Measurements from ENCODE around the gene MGAT5.
"Not testable (repeated sequence)": the region's sequence is repeated elsewhere in the genome, so short reads cannot be mapped to it uniquely, and the experiment has no call there.

Gene MGAT5

GRCh38 chr2:134289225-134289624 is 35.4 kb downstream of the MGAT5 start:
- peaks cover 3% of the 10 kb centered on the region for H3K4me1 ChIP-seq (ENCODE audit: control insufficient read depth, insufficient read depth, low read length)
- no peaks in the 10 kb centered on the region for H3K9me3 ChIP-seq (ENCODE audit: control insufficient read depth in 2 of 2, low read length in 2 of 2)
- H3K27ac ChIP-seq (ENCODE audit: low read length) = no peak overlapping the region
- H3K4me3 ChIP-seq (ENCODE audit: low read length in 2 of 2) = no peak overlapping the region
- no peak overlapping the region for H3K9ac ChIP-seq (ENCODE audit: low read length in 2 of 2)
- no peaks in the 10 kb centered on the region for H3K27me3 ChIP-seq (ENCODE audit: control insufficient read depth in 1 of 2, insufficient read depth in 2 of 2, low read length in 2 of 2)
- H3K36me3 ChIP-seq (ENCODE audit: control insufficient read depth in 2 of 2, insufficient read depth in 2 of 2, low read length in 2 of 2) = no peaks in the 10 kb centered on the region

- Histone ChIP-seq H3K4me3 (ENCODE audit: low read length in 2 of 2) (no peak overlapping the region), H3K9me3 (ENCODE audit: control insufficient read depth in 2 of 2, low read length in 2 of 2) (no peaks in the 10 kb centered on the region), H3K27me3 (ENCODE audit: control insufficient read depth in 1 of 2, insufficient read depth in 2 of 2, low read length in 2 of 2) (no peaks in the 10 kb centered on the region), H3K4me1 (ENCODE audit: control insufficient read depth, insufficient read depth, low read length) (peaks cover 3% of the 10 kb centered on the region), H3K9ac (ENCODE audit: low read length in 2 of 2) (no peak overlapping the region), H3K27ac (ENCODE audit: low read length) (no peak overlapping the region), H3K36me3 (ENCODE audit: control insufficient read depth in 2 of 2, insufficient read depth in 2 of 2, low read length in 2 of 2) (no peaks in the 10 kb centered on the region)
Observed at GRCh38 chr2:134290358-134290757, 36.5 kb downstream of the MGAT5 start.

- Histone ChIP-seq H3K27ac (ENCODE audit: low read length) (no peak overlapping the region), H3K4me3 (ENCODE audit: low read length in 2 of 2) (no peak overlapping the region), H3K9ac (ENCODE audit: low read length in 2 of 2) (no peak overlapping the region), H3K9me3 (ENCODE audit: control insufficient read depth in 2 of 2, low read length in 2 of 2) (no peaks in the 10 kb centered on the region), H3K36me3 (ENCODE audit: control insufficient read depth in 2 of 2, insufficient read depth in 2 of 2, low read length in 2 of 2) (no peaks in the 10 kb centered on the region), H3K4me1 (ENCODE audit: control insufficient read depth, insufficient read depth, low read length) (no peaks in the 10 kb centered on the region), H3K27me3 (ENCODE audit: control insufficient read depth in 1 of 2, insufficient read depth in 2 of 2, low read length in 2 of 2) (no peaks in the 10 kb centered on the region)
Observed at GRCh38 chr2:134292514-134292913, 38.6 kb downstream of the MGAT5 start.

DNA sequence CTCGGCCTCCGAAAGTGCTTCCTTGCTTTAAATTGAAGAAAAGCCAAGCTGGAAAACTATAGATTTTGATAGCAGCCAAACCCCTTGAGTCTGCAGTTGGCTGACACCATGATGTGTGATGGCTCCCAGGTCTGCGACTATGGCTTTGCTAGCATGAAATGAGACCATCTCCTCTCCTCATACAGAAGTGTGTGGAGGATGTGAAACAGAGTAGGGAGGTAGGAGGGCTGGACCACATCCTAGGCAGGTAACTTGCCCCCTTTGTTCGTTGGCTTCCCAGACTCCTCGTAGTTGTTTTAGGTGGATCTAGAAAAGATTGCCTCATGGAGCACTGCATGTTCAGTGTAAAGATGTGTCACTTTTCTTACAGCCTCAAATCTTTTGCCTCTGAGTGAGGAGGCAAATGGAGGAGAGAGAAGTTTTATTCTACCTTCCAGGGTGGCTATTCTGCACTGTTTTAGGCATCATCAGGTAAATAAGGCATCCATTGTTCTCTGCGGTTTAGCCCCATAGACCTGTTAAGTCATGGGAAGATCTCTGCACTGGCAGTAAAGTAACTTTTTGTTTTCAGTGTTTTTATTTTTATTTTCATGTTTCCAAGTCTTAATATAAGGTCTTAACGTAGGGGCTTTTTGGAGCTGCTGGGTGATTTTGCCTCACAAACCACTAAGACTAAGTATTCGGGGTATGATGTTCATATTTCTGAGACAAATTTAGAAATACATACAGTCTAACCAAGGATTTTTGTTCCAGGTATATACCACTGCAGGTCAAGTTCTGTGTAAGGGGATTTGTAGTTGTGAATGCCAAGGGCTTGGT is 40.1 kb downstream of the MGAT5 start:
- Histone ChIP-seq H3K4me3 (ENCODE audit: low read length in 2 of 2) (no peak overlapping the region), H3K27ac (ENCODE audit: low read length) (no peak overlapping the region), H3K36me3 (ENCODE audit: control insufficient read depth in 2 of 2, insufficient read depth in 2 of 2, low read length in 2 of 2) (no peaks in the 10 kb centered on the region), H3K9ac (ENCODE audit: low read length in 2 of 2) (no peak overlapping the region), H3K4me1 (ENCODE audit: control insufficient read depth, insufficient read depth, low read length) (no peaks in the 10 kb centered on the region), H3K9me3 (ENCODE audit: control insufficient read depth in 2 of 2, low read length in 2 of 2) (no peaks in the 10 kb centered on the region), H3K27me3 (ENCODE audit: control insufficient read depth in 1 of 2, insufficient read depth in 2 of 2, low read length in 2 of 2) (no peaks in the 10 kb centered on the region)

GRCh38 chr2:134294598-134294997 is 40.7 kb downstream of the MGAT5 start:
- not testable (repeated sequence) for H3K9me3 ChIP-seq (ENCODE audit: control insufficient read depth in 2 of 2, low read length in 2 of 2); H3K27me3 ChIP-seq (ENCODE audit: control insufficient read depth in 1 of 2, insufficient read depth in 2 of 2, low read length in 2 of 2); H3K4me3 ChIP-seq (ENCODE audit: low read length in 2 of 2); H3K36me3 ChIP-seq (ENCODE audit: control insufficient read depth in 2 of 2, insufficient read depth in 2 of 2, low read length in 2 of 2); H3K27ac ChIP-seq (ENCODE audit: low read length); H3K9ac ChIP-seq (ENCODE audit: low read length in 2 of 2); H3K4me1 ChIP-seq (ENCODE audit: control insufficient read depth, insufficient read depth, low read length)

DNA sequence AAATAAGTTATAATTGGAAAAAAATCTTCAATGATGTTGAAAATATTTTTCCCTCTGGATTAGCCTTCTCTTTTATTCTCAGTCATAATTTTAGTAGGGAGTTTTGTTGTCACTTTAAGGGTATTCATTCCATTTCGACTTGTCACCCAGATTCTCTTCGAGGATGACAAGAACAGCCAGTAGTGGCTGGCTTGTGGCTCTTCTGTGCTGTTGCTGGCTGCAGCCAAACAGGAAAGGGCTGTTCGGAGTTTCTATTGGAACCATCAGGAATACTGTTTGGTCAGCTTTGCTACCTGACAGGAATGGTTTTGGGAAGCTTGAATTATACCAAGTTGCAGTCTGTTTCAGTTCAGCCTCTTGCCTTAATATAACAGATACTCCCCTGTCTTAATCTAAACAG is 41.6 kb downstream of the MGAT5 start:
- Histone ChIP-seq H3K4me3 (ENCODE audit: low read length in 2 of 2) (no peak overlapping the region), H3K27me3 (ENCODE audit: control insufficient read depth in 1 of 2, insufficient read depth in 2 of 2, low read length in 2 of 2) (no peaks in the 10 kb centered on the region), H3K9ac (ENCODE audit: low read length in 2 of 2) (no peak overlapping the region), H3K4me1 (ENCODE audit: control insufficient read depth, insufficient read depth, low read length) (no peaks in the 10 kb centered on the region), H3K27ac (ENCODE audit: low read length) (no peak overlapping the region), H3K9me3 (ENCODE audit: control insufficient read depth in 2 of 2, low read length in 2 of 2) (no peaks in the 10 kb centered on the region), H3K36me3 (ENCODE audit: control insufficient read depth in 2 of 2, insufficient read depth in 2 of 2, low read length in 2 of 2) (no peaks in the 10 kb centered on the region)

GRCh38 chr2:134296301-134296700 is 42.4 kb downstream of the MGAT5 start:
- H3K36me3 ChIP-seq (ENCODE audit: control insufficient read depth in 2 of 2, insufficient read depth in 2 of 2, low read length in 2 of 2) = no peaks in the 10 kb centered on the region
- no peaks in the 10 kb centered on the region for H3K9me3 ChIP-seq (ENCODE audit: control insufficient read depth in 2 of 2, low read length in 2 of 2)
- H3K4me3 ChIP-seq (ENCODE audit: low read length in 2 of 2) = no peak overlapping the region
- no peak overlapping the region for H3K9ac ChIP-seq (ENCODE audit: low read length in 2 of 2)
- peaks cover under 1% of the 10 kb centered on the region for H3K4me1 ChIP-seq (ENCODE audit: control insufficient read depth, insufficient read depth, low read length)
- H3K27me3 ChIP-seq (ENCODE audit: control insufficient read depth in 1 of 2, insufficient read depth in 2 of 2, low read length in 2 of 2) = no peaks in the 10 kb centered on the region
- H3K27ac ChIP-seq (ENCODE audit: low read length) = no peak overlapping the region

DNA sequence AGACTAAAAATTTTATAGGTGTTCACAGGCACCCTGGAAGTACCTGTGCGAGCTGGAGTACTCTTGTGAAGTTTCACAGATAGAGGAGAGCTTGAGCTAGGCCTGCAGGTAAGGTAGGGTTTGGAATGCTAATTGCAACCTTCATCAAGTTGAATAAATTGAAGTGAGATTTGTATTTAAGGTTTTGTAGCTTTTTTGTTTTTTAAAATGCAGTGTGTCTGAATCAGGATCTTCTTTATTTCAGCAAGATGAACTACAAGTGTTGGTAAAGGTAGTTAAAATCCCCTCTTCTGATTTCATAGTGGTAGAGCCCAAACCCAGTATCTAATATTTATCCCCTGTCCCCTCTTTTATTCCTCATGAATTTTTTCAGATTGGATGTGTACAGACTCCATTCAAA is 45.5 kb downstream of the MGAT5 start:
- Histone ChIP-seq H3K27ac (ENCODE audit: low read length) (no peak overlapping the region), H3K9me3 (ENCODE audit: control insufficient read depth in 2 of 2, low read length in 2 of 2) (no peaks in the 10 kb centered on the region), H3K27me3 (ENCODE audit: control insufficient read depth in 1 of 2, insufficient read depth in 2 of 2, low read length in 2 of 2) (no peaks in the 10 kb centered on the region), H3K36me3 (ENCODE audit: control insufficient read depth in 2 of 2, insufficient read depth in 2 of 2, low read length in 2 of 2) (no peaks in the 10 kb centered on the region), H3K4me3 (ENCODE audit: low read length in 2 of 2) (no peak overlapping the region), H3K4me1 (ENCODE audit: control insufficient read depth, insufficient read depth, low read length) (peaks cover 4% of the 10 kb centered on the region), H3K9ac (ENCODE audit: low read length in 2 of 2) (no peak overlapping the region)

DNA sequence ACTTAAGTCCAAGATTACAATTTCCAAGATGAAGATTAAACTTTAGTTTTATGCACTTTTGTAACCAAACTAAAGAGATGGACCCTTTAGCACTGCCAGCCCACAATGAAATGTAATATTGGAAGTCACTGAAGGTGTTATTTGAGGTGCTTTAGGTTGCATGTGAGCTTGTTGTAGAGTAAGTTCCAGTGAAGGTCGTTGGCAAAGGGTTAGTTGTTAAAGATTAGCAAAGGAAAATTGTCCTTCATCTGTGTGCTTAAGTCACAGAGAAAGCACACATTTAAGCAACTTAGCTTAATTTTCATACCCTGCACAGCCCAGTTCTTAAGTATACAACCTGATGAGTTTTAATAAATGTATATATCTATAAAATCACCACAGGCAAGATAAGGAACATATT is 46.7 kb downstream of the MGAT5 start:
- no peaks in the 10 kb centered on the region for H3K36me3 ChIP-seq (ENCODE audit: control insufficient read depth in 2 of 2, insufficient read depth in 2 of 2, low read length in 2 of 2)
- H3K4me1 ChIP-seq (ENCODE audit: control insufficient read depth, insufficient read depth, low read length) = peaks cover 4% of the 10 kb centered on the region
- H3K4me3 ChIP-seq (ENCODE audit: low read length in 2 of 2) = no peak overlapping the region
- H3K27ac ChIP-seq (ENCODE audit: low read length) = no peak overlapping the region
- H3K27me3 ChIP-seq (ENCODE audit: control insufficient read depth in 1 of 2, insufficient read depth in 2 of 2, low read length in 2 of 2) = no peaks in the 10 kb centered on the region
- H3K9ac ChIP-seq (ENCODE audit: low read length in 2 of 2) = no peak overlapping the region
- H3K9me3 ChIP-seq (ENCODE audit: control insufficient read depth in 2 of 2, low read length in 2 of 2) = no peaks in the 10 kb centered on the region

GRCh38 chr2:134301099-134301927 is 47.4 kb downstream of the MGAT5 start:
- H3K27ac ChIP-seq (ENCODE audit: low read length) = no peak overlapping the region
- H3K9ac ChIP-seq (ENCODE audit: low read length in 2 of 2) = peak overlapping the region in 1 of 2 donors; percentile 2

DNA sequence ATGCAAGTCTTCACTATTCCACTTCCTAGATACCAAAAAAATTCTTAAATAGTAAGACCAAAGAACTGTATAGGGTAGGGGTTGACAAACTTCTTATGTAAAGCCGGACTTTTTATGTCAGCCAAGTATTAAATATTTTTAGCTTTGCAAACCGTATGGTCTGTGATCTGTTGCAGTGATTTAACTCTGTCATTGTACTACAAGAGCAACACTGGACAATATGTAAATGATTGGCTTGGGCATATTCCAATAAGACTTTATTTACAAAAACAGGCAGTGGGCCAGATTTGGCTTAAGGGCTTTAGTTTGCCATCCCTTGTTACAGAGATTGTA is 48.0 kb downstream of the MGAT5 start:
- Histone ChIP-seq H3K27me3 (ENCODE audit: control insufficient read depth in 1 of 2, insufficient read depth in 2 of 2, low read length in 2 of 2) (no peaks in the 10 kb centered on the region), H3K4me3 (ENCODE audit: low read length in 2 of 2) (peak overlapping the region in 1 of 2 donors; percentile 28), H3K9me3 (ENCODE audit: control insufficient read depth in 2 of 2, low read length in 2 of 2) (no peaks in the 10 kb centered on the region), H3K9ac (ENCODE audit: low read length in 2 of 2) (peak overlapping the region in 1 of 2 donors; percentile 2), H3K27ac (ENCODE audit: low read length) (no peak overlapping the region), H3K4me1 (ENCODE audit: control insufficient read depth, insufficient read depth, low read length) (peaks cover 4% of the 10 kb centered on the region), H3K36me3 (ENCODE audit: control insufficient read depth in 2 of 2, insufficient read depth in 2 of 2, low read length in 2 of 2) (no peaks in the 10 kb centered on the region)

More at GRCh38 chr2:134301099-134301927, 47.4 kb downstream of the MGAT5 start:
- Histone ChIP-seq H3K4me1 (ENCODE audit: control insufficient read depth, insufficient read depth, low read length) (peaks cover 4% of the 10 kb centered on the region), H3K27me3 (ENCODE audit: control insufficient read depth in 1 of 2, insufficient read depth in 2 of 2, low read length in 2 of 2) (no peaks in the 10 kb centered on the region), H3K9me3 (ENCODE audit: control insufficient read depth in 2 of 2, low read length in 2 of 2) (no peaks in the 10 kb centered on the region), H3K36me3 (ENCODE audit: control insufficient read depth in 2 of 2, insufficient read depth in 2 of 2, low read length in 2 of 2) (no peaks in the 10 kb centered on the region), H3K4me3 (ENCODE audit: low read length in 2 of 2) (peak overlapping the region in 1 of 2 donors; percentile 28)
